Fibroblast of lung (primary cell): ENCODE results near the gene EEFSEC. TPM values are rescaled to one million over a fixed set of nuclear protein-coding genes. Genes with fewer than 3 reads are reported as not detected.

Experiments used
- DNase-seq, 2 donors: peaks; one replicate each; pipeline versions ENCODE4 v3.0.0 to v3.0.0-alpha.2; 2010; ENCODE audit warnings: low read depth in 2 of 2
- H2AFZ ChIP-seq: 2 replicates; pipeline ENCODE4 v1.5.1; 2012; ENCODE audit warnings: low read length, control low read depth, inconsistent platforms
- H3K27ac ChIP-seq: 2 replicates; pipeline ENCODE4 v1.5.1; 2011; ENCODE audit warnings: low read length, control low read depth; ENCODE audit not compliant: insufficient read depth
- H3K27me3 ChIP-seq: 2 replicates; pipeline ENCODE4 v1.5.1; 2011; ENCODE audit warnings: mild to moderate bottlenecking, low read length; ENCODE audit not compliant: control insufficient read depth, insufficient read depth
- H3K36me3 ChIP-seq: 2 replicates; pipeline ENCODE4 v1.5.1; 2011; ENCODE audit warnings: low read length; ENCODE audit not compliant: control insufficient read depth, insufficient read depth
- H3K4me1 ChIP-seq: 2 replicates; pipeline ENCODE4 v1.5.1; 2011; ENCODE audit warnings: low read length; ENCODE audit not compliant: control insufficient read depth, insufficient read depth; ENCODE audit errors: extremely low read depth
- H3K4me2 ChIP-seq: 2 replicates; pipeline ENCODE4 v1.5.1; 2011; ENCODE audit warnings: low read length, control low read depth; ENCODE audit not compliant: insufficient read depth; ENCODE audit errors: extremely low read depth
- H3K4me3 ChIP-seq, 4 experiments: fragments of 200-600 bp in 1 of 4; sonication (generic) in 1 of 4; replicated peaks in 1 of 4; 2 replicates each; pipeline ENCODE4 v1.5.1; 2011 to 2016; ENCODE audit warnings: low read length in 4 of 4, low read depth in 3 of 4, mild to moderate bottlenecking in 3 of 4, control low read depth in 2 of 4, inconsistent platforms in 1 of 4, mixed read lengths in 1 of 4; ENCODE audit not compliant: insufficient read depth in 1 of 4; ENCODE audit errors: control extremely low read depth in 1 of 4
- H3K79me2 ChIP-seq: 2 replicates; pipeline ENCODE4 v1.5.1; 2012; ENCODE audit warnings: mild to moderate bottlenecking, low read length, inconsistent platforms; ENCODE audit not compliant: control insufficient read depth, insufficient read depth
- H3K9ac ChIP-seq: 2 replicates; pipeline ENCODE4 v1.5.1; 2011; ENCODE audit warnings: mild to moderate bottlenecking, low read length, control low read depth; ENCODE audit not compliant: insufficient read depth
- H3K9me3 ChIP-seq: 2 replicates; pipeline ENCODE4 v1.5.1; 2012; ENCODE audit warnings: low read depth, low read length; ENCODE audit not compliant: control insufficient read depth, insufficient read depth
- H4K20me1 ChIP-seq: 2 replicates; pipeline ENCODE4 v1.5.1; 2011; ENCODE audit warnings: low read length; ENCODE audit not compliant: control insufficient read depth, insufficient read depth; ENCODE audit errors: extremely low read depth
- EZH2 ChIP-seq: IDR thresholded peaks from 2 replicates; pipeline ENCODE4 v1.5.1; 2012; ENCODE audit warnings: low read length, control low read depth, mild to moderate bottlenecking; ENCODE audit errors: missing control alignments
- polyA plus RNA-seq, 2 donors: library from polyadenylated mRNA; depleted of rRNA in 1 of 2; stranded (reverse) in 1 of 2; unstranded in 1 of 2; fragments of >200 nt; gene quantifications; 2 replicates each; pipeline ENCODE4 v1.2.1, GENCODE V29; 2011 to 2012; ENCODE audit warnings: missing spikeins in 1 of 2
- total RNA-seq: library from RNA; depleted of rRNA; stranded (reverse); fragments of >200 nt; gene quantifications from 2 replicates; pipeline ENCODE4 v1.2.1, GENCODE V29; 2014
- TF ChIP-seq, protein P1 (sequence below), 2 donors: IDR thresholded peaks in 1 of 2; conservative IDR thresholded peaks in 1 of 2; 1 replicate in 1 of 2; 2 replicates in 1 of 2; pipeline ENCODE4 v1.5.1; 2011 to 2012; ENCODE audit warnings: low read length in 2 of 2, control low read depth in 1 of 2, inconsistent platforms in 1 of 2, low read depth in 1 of 2, mild to moderate bottlenecking in 1 of 2

The EEFSEC gene
- total and polyA plus RNA-seq, 2 donors (not counting 1 experiment from before 2014, with no cell fraction given), result 2.6 to 5.0 TPM

DNA sequence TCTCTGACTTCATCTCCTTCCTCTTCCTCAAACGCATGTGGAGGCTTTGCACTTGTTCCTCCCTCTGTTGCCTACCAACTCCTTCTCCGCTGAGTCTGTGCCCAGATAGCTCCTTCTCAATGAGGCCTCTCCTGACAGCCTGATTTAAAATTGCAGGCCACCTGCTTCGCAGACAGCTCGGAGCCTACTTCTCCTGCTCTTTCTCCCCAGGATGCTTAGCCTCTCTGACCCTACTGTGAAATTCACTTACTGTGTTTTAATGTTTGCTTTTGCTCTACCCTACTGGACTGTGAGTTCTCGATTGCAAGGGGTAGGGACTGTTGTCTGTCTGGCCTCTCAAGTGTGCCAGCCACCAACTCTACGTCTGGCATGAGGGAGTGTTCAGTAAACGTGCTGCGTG lies 83.4 kb downstream of the EEFSEC start:
- Histone ChIP-seq H3K4me3 (no peak overlapping the region), H3K9me3 (no peaks in the 10 kb centered on the region), H3K27me3 (no peaks in the 10 kb centered on the region), H3K27ac (no peak overlapping the region), H3K9ac (no peak overlapping the region), H3K79me2 (no peaks in the 10 kb centered on the region), H4K20me1 (no peaks in the 10 kb centered on the region), H3K36me3 (no peaks in the 10 kb centered on the region), H3K4me1 (no peaks in the 10 kb centered on the region), H2AFZ (no peak overlapping the region), H3K4me2 (no peak overlapping the region)
- TF ChIP-seq EZH2, result no peak
- TF ChIP-seq, protein P1, sequence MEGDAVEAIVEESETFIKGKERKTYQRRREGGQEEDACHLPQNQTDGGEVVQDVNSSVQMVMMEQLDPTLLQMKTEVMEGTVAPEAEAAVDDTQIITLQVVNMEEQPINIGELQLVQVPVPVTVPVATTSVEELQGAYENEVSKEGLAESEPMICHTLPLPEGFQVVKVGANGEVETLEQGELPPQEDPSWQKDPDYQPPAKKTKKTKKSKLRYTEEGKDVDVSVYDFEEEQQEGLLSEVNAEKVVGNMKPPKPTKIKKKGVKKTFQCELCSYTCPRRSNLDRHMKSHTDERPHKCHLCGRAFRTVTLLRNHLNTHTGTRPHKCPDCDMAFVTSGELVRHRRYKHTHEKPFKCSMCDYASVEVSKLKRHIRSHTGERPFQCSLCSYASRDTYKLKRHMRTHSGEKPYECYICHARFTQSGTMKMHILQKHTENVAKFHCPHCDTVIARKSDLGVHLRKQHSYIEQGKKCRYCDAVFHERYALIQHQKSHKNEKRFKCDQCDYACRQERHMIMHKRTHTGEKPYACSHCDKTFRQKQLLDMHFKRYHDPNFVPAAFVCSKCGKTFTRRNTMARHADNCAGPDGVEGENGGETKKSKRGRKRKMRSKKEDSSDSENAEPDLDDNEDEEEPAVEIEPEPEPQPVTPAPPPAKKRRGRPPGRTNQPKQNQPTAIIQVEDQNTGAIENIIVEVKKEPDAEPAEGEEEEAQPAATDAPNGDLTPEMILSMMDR (conservative IDR thresholded peaks at IDR 0.05 in 1 of 2, IDR thresholded peaks at IDR 0.05 in 1 of 2; ENCODE audit: low read depth in 1 of 2, low read length in 2 of 2), result no peak
- DNase-seq, result no peak

DNA sequence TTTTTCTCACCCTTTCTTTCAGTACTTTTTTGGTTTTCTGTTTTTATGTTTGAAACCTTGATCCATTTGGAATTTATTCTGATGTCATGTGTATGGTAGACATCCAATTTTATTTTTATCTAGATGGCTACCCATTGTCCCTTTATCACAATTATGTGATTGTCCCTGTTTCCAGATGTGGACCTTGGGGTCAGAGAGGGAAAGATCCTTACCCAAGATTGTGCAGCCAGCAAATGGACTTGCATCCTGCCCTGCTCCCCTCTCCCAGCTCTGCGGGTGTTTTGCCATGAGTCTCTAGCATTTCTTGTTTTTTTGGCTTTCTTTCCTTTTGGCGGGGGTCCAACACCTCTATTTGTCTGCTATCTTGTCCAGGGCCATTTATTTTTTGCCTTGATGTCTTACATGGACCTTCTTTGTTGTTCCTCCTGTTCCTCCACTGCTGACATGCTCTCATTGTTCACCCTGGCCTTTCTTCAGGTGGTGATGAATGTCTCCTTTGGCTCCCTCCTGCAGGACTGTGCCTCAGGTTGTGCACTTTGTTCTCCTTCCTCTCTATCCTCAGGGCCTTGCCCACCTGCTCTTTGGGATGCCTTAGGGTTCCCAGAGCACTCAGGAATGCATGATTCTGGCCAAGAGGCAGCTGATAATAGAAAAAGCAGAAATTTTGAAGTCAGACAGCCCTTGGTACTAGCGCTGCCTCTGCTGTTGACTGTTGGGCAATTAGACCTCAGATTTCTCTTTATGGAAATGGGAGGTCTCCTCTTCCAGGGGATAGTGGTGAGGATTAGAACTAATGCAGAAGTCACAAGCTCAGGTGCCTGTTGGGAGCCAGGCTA lies 84.3 kb downstream of the EEFSEC start:
- TF ChIP-seq EZH2, result no peak
- TF ChIP-seq, protein P1 (conservative IDR thresholded peaks at IDR 0.05 in 1 of 2, IDR thresholded peaks at IDR 0.05 in 1 of 2; ENCODE audit: low read depth in 1 of 2, low read length in 2 of 2), result no peak
- no peaks in the 10 kb centered on the region for H3K27me3 ChIP-seq
- H2AFZ ChIP-seq, result no peak overlapping the region
- DNase-seq, result no peak
- no peak overlapping the region for H3K27ac ChIP-seq
- H3K9me3 ChIP-seq, result no peaks in the 10 kb centered on the region
- H3K4me3 ChIP-seq, result no peak overlapping the region
- H3K4me2 ChIP-seq, result no peak overlapping the region
- H3K36me3 ChIP-seq, result no peaks in the 10 kb centered on the region
- H3K9ac ChIP-seq, result no peak overlapping the region
- no peaks in the 10 kb centered on the region for H4K20me1 ChIP-seq
- H3K79me2 ChIP-seq, result no peaks in the 10 kb centered on the region
- no peaks in the 10 kb centered on the region for H3K4me1 ChIP-seq

DNA sequence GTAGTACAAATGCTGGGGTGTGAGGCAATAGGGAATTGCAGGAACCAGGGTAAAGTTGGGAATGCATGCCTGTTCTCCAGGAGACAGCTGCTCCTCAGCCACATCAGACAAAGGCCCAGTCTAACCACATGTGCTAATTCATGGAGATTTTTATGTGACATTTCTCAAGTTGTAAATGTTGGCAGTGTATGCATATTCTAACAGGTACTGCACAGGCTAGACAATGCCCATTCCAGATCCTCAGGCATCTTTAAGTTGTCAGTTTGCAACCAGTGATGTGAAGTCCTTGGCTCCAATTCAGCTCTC lies 84.9 kb downstream of the EEFSEC start:
- Histone ChIP-seq H3K4me3 (no peak overlapping the region), H3K9me3 (no peaks in the 10 kb centered on the region), H3K27me3 (no peaks in the 10 kb centered on the region), H4K20me1 (no peaks in the 10 kb centered on the region), H3K27ac (no peak overlapping the region), H3K79me2 (no peaks in the 10 kb centered on the region), H3K4me2 (no peak overlapping the region), H3K9ac (no peak overlapping the region), H2AFZ (no peak overlapping the region), H3K4me1 (peaks cover 3% of the 10 kb centered on the region), H3K36me3 (no peaks in the 10 kb centered on the region)
- no peak for DNase-seq
- no peak for TF ChIP-seq EZH2
- TF ChIP-seq, protein P1 (conservative IDR thresholded peaks at IDR 0.05 in 1 of 2, IDR thresholded peaks at IDR 0.05 in 1 of 2; ENCODE audit: low read depth in 1 of 2, low read length in 2 of 2), result no peak
